GM15510 (cell line): ENCODE data around the gene OR1I1.

Experiments
- POLR2A ChIP-seq: IDR thresholded peaks from 3 replicates; pipeline ENCODE4 v1.6.1; 2011; ENCODE audit warnings: borderline replicate concordance; ENCODE audit not compliant: insufficient read length; ENCODE audit errors: extremely low read depth

The OR1I1 gene

GRCh38 chr19:15091918-15092753, 10.1 kb downstream of the OR1I1 start:
- TF ChIP-seq POLR2A = no peak

- TF ChIP-seq POLR2A = no peak
Measured at GRCh38 chr19:15093001-15093400, 11.0 kb downstream of the OR1I1 start.

GRCh38 chr19:15096223-15096622, 14.2 kb downstream of the OR1I1 start:
- TF ChIP-seq POLR2A = no peak

GRCh38 chr19:15098460-15098859, 16.4 kb downstream of the OR1I1 start:
- TF ChIP-seq POLR2A = no peak

DNA sequence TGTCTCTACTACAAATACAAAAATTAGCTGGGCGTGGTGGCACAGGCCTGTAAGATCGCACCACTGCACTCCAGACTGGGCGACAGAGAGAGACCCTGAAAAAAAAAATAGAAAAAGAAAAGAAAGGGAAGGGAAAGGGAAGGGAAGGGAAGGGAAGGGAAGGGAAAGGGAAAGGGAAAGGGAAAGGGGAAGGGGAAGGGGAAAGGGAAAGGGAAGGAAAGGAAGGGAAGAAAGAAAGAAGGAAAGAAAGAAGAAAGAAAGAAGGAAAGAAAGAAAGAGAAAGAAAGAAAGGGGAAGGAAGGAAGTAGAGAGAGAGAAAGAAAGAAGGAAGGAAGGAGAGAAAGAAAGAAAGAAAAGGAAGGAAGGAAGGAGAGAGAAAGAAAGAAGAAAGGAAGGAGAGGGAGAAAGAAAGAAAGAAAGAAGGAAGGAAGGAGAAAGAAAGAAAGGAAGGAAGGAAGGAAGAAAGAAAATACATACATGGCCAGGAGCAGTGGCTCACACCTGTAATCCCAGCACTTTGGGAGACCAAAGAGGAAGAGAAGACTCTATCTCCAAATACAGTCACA, 17.1 kb downstream of the OR1I1 start:
- TF ChIP-seq POLR2A = no peak

- no peak for TF ChIP-seq POLR2A
Measured at GRCh38 chr19:15101479-15102082, 19.6 kb downstream of the OR1I1 start.

DNA sequence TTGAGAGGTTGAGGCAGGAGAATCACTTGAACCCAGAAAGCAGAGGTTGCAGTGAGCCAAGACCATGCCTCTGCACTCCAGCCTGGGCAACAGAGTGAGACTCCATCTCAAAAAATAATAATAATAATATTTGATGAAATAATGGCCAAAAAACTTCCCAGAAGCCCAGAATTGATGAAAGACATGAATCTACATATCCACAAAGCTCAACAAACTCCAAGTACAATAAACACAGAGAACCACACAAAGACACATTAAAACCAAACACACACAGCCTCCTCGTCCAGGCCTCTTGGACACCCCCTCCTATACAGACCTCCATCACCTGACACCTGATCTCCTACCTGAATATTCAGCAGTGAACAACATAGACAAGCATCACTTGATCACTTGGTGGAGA, 22.0 kb downstream of the OR1I1 start:
- TF ChIP-seq POLR2A = no peak

GRCh38 chr19:15104411-15104810, 22.4 kb downstream of the OR1I1 start:
- no peak for TF ChIP-seq POLR2A

- TF ChIP-seq POLR2A = no peak
Measured at GRCh38 chr19:15105044-15105443, 23.0 kb downstream of the OR1I1 start.

DNA sequence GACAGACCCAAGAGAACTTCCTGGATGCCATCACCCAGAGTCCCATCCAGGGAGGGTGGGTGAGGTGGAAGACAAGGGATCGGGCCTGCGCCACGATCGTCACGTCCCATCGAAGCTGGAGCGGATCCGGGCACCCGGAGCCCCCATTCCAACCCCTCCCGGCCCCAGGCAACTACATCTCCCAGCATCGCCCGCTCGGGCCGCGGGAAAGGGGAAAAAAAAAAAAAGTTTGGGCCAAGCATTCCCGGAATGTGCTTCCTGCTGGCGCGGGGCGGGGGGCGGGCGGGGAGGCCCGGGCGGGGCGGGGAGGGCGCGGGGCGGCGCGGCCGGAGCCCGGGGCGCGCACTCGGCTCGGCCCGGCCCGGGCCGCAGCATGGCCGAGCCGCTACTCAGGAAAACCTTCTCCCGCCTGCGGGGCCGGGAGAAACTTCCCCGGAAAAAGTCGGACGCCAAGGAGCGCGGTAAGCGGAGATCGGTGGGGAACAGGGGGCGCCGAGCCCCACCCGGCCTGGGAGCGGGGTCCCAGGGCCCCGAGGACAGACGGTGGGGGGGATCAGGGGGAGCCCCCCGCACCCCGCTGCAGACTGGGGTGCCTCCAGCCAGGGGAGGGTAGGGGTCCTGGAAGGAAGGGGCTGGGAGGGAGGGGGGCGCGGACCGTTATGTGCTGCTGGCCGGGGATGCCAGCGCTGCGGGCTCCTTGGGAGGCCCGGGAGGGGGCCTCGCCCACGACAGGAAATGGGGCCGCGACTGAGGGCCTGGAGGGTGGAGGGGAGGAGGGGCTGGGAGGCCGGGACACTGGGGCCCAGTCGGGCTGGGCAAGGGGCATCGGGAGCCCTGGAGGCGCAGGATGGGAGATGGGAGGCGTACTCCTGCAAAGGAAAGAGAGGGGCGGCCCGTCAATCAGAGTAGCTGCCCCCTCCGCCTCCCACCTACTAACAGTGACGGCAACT, 25.3 kb downstream of the OR1I1 start, which contains the start of gene SYDE1:
Gene SYDE1, plus strand, starts transcription at position 341 of the 950 bp plus-strand sequence. Its CDS starts 33 bp downstream, at position 374.
- no peak for TF ChIP-seq POLR2A

- TF ChIP-seq POLR2A = no peak
Measured at GRCh38 chr19:15108145-15108844, 26.3 kb downstream of the OR1I1 start.

DNA sequence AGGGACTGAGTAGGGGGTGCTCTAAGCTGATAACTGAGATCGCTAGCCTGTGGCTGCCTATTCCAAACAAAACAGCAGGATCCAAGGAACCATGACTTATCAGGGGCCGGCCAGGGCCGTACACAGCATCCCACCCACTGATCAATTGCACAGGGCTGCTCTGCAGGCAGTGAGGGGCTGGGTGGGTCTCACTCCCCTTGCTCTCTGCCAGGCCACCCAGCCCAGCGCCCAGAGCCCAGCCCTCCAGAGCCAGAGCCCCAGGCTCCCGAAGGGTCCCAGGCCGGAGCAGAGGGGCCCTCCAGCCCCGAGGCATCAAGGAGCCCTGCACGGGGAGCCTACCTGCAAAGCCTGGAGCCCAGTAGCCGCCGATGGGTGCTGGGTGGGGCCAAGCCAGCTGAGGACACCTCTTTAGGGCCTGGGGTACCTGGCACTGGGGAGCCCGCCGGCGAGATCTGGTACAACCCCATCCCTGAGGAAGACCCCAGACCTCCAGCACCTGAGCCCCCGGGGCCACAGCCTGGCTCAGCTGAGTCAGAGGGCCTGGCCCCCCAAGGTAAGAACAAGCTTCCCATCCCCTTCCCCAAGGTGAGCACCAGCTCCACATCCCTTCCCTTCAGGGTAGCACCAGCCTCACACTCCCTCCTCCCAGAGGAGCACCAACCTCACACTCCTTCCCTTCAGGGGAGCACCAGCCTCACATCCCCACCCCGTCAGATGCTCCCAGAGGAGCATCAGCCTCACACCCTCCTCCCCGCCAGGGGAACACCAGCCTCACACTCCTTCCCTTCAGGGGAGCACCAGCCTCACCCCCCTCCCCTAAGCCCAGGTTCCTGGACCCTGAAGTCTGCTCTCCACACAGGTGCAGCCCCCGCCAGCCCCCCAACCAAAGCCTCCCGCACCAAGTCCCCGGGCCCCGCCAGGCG, 27.1 kb downstream of the OR1I1 start:
- no peak for TF ChIP-seq POLR2A
